Stimulated activated CD4-positive, alpha-beta T cell treated with anti-CD3 and anti-CD28 coated beads, TNF-alpha, amount 100 ng/mL, for 48 hours (primary cell): ENCODE results near the gene ROCK2.
"Not testable (repeated sequence)": the region's sequence is repeated elsewhere in the genome, so short reads cannot be mapped to it uniquely, and the experiment has no call there.

ENCODE experiments used
- DNase-seq, 3 donors: peaks; one replicate each; pipeline ENCODE4 v3.0.0-alpha.2; 2020; ENCODE audit warnings: low read depth in 3 of 3

ROCK2 gene

DNA sequence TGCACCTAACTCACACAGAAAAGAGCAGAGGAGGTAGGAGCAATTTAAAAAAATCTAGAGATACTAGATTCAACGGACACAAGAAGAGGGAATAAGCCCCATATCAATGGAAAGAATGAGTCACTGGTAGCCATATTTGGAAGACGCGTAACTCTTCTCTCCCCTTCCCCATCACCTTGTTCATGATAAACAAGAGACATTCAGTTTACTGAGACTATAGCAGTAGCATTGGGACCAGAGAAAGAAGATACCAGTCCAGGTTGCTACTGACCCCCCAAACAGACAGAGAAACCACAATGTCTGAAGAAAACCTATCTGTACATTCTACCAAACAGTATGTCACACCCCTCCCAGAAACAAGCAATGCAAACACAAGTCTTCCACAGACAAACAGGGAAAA lies 108.1 kb downstream of the ROCK2 start:
- no peak for DNase-seq

- DNase-seq, result no peak
Measured at GRCh38 chr2:11235583-11235982, 108.9 kb downstream of the ROCK2 start.

- DNase-seq, result no peak
Measured at GRCh38 chr2:11234309-11234708, 110.1 kb downstream of the ROCK2 start.

GRCh38 chr2:11231193-11231592 lies 113.2 kb downstream of the ROCK2 start:
- not testable (repeated sequence) for DNase-seq

- DNase-seq, result no peak
Measured at GRCh38 chr2:11228692-11229091, 115.7 kb downstream of the ROCK2 start.

- DNase-seq, result no peak
Measured at GRCh38 chr2:11227595-11227994, 116.8 kb downstream of the ROCK2 start.

DNA sequence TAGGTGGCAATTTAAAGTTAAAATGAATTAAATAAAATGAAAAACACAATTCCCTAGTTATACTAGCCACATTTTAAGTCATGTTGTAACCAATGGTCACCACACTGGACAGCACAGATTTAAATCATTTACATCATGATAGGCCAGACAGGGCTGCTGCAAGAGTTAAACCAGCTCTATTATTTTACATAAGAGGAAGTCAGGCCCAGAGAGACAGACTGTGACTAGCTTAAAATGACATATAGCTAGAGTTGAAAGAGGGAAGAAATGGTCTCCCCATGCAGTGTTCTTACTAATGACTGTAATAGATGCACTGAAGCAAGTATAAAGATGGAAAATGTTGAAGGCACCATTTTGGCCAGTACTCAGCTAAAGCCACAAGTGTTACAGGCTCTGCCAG lies 119.5 kb downstream of the ROCK2 start:
- no peak for DNase-seq

DNA sequence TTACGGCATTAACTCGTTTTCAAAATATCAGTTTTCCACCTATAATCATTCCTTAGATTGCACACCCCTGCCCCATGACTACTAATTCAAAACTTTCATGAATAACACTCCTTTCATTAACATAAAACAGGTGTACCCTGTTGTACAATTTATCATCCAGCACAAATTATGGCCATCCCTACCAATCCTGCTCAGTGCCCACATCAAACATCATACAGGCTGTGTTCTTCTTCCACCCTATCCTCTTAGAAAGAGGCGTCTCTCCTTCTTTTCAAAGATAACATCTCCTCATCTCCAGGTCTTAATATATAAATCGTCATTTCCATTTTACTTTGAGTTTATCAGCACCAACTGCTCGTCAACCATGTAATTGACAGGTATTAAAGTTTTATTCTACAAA lies 121.6 kb downstream of the ROCK2 start:
- DNase-seq, result no peak

DNA sequence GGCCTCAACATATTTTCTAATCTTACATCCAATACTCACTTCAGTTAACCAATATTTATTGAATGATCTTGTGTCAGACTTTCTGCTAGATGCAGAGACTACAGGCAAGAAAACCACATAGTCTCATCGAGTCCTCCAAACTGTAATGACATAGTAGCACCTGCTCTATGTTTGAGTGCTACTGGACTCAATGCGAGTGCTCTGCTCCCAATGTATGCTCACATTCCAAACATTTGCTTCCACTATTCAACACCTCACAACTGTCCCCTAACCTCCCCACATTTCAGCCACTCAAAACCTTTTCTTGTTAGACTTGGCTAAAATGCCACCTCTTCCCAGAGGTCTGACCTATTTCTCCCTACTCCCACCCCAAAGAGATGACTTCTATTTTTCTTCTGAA lies 124.0 kb downstream of the ROCK2 start:
- DNase-seq, result no peak

- DNase-seq, result no peak
Measured at GRCh38 chr2:11215407-11215806, 129.0 kb downstream of the ROCK2 start.

DNA sequence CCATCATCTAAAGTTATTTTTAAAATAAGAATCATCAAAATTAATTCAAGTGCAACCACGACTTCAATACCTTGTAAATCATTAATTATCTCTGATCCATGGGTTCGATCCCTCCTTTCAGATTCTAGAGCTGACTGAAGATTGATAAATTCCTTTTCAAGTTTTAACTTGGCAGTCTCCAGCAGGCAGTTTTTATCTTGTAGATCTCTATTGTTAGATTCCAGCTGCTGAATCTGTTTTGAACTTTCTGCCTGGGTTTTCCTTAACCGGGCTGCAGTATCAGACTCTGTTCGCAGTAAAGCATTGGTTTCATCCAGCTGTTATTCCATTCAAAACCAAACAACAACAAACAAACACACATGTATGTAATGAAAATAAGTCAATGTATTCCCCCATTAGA lies 129.7 kb downstream of the ROCK2 start:
- DNase-seq, result no peak

DNA sequence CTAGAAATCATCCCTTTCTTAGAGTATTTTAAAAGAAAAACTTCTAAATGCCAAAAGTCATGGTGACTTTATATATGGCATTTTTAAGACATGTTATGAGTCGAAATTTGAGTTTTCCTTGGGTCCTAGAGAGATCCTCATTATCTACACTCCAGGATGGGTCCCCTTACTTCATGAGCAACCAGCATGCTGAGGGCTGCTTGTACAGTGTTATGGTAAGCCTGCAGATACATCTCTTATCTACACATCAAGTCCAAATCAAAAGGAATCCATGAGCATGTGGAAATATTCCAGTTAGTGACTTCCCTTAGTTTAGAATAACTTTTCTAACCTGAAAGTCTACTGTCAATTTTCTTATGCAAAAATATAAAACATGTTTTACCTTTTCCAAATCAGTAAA lies 130.5 kb downstream of the ROCK2 start:
- no peak for DNase-seq

GRCh38 chr2:11213090-11213638 lies 131.3 kb downstream of the ROCK2 start:
- no peak for DNase-seq

GRCh38 chr2:11212645-11213044 lies 131.8 kb downstream of the ROCK2 start:
- DNase-seq, result no peak

- DNase-seq, result no peak
Measured at GRCh38 chr2:11208083-11208482, 136.4 kb downstream of the ROCK2 start.

DNA sequence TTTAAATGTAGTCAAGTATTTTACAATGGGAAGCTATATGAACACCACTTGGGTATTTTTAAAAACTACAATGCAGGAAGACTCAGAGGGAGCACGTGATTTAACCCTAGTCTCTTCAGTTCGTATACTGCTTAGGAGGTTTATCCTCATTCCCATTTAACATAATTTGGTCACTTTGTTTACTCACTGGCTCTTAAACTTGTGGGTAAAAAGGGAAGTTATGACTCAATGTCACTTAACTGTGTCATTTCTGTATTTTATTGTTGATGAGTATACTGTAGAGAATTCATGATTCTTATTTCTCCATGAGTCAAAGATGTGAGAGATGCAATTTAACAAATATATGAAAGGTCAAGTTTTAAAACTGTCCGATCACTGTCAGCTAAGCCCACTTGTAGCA lies 141.0 kb downstream of the ROCK2 start:
- no peak for DNase-seq

- no peak for DNase-seq
Measured at GRCh38 chr2:11201969-11202368, 142.5 kb downstream of the ROCK2 start.

DNA sequence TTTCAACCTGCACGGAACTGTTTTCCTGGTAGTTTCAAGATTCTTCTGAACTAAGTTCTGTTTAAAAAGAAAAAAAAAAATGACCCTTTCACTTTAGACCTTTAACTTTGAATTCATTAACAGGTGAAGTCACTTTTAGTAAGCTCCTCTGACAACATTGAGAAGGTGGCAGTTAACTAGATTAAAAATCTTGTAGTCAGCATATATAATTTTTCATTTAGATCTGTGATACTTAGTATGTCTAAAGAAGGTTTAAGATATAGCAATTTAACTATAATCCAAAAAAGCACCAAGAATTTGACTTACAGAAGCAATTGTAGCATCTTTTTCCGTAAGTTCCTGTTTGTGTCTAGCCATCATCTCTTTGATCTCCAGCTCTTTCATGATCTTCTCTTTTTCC lies 143.8 kb downstream of the ROCK2 start:
- no peak for DNase-seq

GRCh38 chr2:11196246-11196645 lies 148.2 kb downstream of the ROCK2 start:
- no peak for DNase-seq

DNA sequence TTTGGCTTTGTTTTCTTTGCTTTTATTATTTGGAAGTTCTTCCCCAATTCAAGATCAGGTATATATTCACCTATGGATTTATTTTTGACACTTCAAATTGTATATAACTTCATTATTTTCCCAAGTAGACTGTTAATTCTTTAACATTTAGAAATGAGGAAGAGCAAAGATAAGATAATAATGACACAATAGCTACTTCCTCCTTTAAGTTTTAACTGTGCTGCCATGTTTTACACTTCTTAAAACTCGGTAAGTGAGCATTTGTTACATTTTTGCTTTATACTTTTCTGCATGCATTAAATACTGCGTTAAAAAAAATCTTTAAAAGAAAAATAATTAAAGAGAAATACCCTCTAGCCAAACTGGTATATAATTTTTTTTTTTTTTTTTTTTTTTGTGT lies 156.7 kb downstream of the ROCK2 start:
- DNase-seq, result no peak

DNA sequence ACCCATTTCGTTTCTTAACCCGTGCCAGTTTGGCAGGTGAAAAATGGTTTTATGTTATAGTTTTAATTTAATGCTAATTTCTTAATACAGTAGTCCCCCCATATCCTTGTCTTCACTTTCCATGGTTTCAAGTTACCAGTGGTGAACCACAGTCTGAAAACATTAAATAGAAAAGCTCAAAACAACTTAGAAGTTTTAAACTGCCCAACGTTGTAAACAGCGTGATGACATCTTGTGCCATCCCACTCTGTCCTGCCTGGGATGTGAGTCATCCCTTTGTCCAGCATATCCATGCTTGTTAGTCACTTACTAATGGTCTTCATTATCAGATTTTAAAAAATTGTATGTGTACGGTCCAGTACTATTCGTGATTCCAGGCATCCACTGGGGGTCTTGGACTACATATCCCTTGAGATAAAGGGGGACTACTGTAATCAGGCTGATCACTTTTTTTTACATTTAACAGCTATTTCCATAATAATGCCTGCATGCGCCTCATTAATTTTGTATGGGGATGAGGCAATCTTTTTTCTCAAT lies 157.3 kb downstream of the ROCK2 start:
- DNase-seq, result no peak

DNA sequence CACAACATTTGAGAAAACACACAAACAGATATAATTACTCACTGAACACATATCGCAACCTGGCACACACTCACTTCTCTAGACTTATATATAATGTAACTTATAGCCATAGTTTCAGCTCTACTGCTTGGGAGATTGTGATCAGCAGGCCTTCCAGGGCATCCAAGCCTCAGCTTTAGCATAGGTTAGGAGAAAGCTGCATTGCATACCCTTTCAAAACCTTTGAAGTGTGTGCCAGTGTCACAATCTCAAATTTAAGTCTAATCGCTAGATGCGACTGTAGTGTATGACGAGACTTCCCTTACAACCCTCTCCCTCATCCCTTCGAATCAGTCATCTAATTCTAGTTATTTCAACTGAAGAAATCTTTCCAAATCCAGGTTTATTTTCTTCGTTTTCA lies 158.3 kb downstream of the ROCK2 start:
- DNase-seq, result no peak

DNA sequence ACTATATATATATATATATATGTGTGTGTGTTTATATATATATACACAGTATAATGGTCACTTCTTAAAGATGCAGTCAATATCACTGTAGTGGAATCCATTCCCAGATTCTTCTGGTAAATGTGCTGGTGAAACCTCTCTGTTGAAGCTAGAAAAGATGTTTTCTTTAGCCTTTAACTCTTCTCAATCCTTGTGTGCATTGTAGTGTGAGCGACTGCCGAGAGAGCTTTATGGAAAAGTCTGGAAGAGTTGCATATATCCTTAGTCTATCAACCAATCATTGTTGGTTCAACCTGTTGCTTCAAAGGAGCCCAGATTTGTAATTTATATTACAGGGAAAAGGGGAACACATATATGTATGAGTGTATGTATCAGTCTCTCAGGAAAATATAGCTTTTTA lies 161.5 kb downstream of the ROCK2 start:
- DNase-seq, result no peak

- no peak for DNase-seq
Measured at GRCh38 chr2:11180653-11181052, 163.8 kb downstream of the ROCK2 start.
